GM12878 (cell line): Measurements from ENCODE around the gene SLC12A7.

ENCODE experiments used
- CTCF ChIP-seq, 3 experiments: IDR thresholded peaks in 2 of 3; conservative IDR thresholded peaks in 1 of 3; 2 replicates each; pipeline ENCODE4 v1.5.1; 2011; ENCODE audit warnings: low read depth in 3 of 3, low read length in 3 of 3, mild to moderate bottlenecking in 3 of 3, control low read depth in 2 of 3, moderate library complexity in 2 of 3, inconsistent platforms in 1 of 3, mixed read lengths in 1 of 3; ENCODE audit not compliant: control insufficient read depth in 2 of 3, insufficient read depth in 1 of 3; ENCODE audit errors: extremely low read depth in 1 of 3
- ELK1 ChIP-seq: IDR thresholded peaks from 2 replicates; pipeline ENCODE4 v1.6.1; 2012; ENCODE audit warnings: low read depth, low read length, improper control_type of control experiment
- MXI1 ChIP-seq: fragments of 150-350 bp; IDR thresholded peaks from 2 replicates; pipeline ENCODE4 v1.6.1; 2011; ENCODE audit warnings: low read depth, mild to moderate bottlenecking, inconsistent platforms, low read length, improper control_type of control experiment
- NRF1 ChIP-seq: conservative IDR thresholded peaks from 2 replicates; pipeline ENCODE4 v1.6.1; 2011; ENCODE audit warnings: mild to moderate bottlenecking, low read depth, low read length, improper control_type of control experiment
- PAX8 ChIP-seq: fragments of 450-650 bp; IDR thresholded peaks from 2 replicates; pipeline ENCODE4 v1.6.1; 2017; ENCODE audit warnings: mild to moderate bottlenecking, moderate library complexity
- TAF1 ChIP-seq: IDR thresholded peaks from 2 replicates; pipeline ENCODE4 v1.6.1; 2011; ENCODE audit warnings: mild to moderate bottlenecking, low read depth, low read length, borderline replicate concordance
- USF2 ChIP-seq: IDR thresholded peaks from 2 replicates; pipeline ENCODE4 v1.6.1; 2011; ENCODE audit warnings: low read depth, low read length, improper control_type of control experiment, borderline replicate concordance

GRCh38 chr5:1158647-1159340 is 46.9 kb upstream of the SLC12A7 start:
- TF ChIP-seq PAX8 (no peak), CTCF (IDR thresholded peaks at IDR 0.05 in 2 of 3, conservative IDR thresholded peaks at IDR 0.05 in 1 of 3; ENCODE audit: control insufficient read depth in 2 of 3, extremely low read depth in 1 of 3, insufficient read depth in 1 of 3, low read depth in 3 of 3, low read length in 3 of 3) (no peak), TAF1 (no peak), USF2 (no peak), NRF1 (no peak), MXI1 (no peak), ELK1 (no peak)
